Motor neuron (in vitro differentiated cells): ENCODE data around the gene RABGAP1L. TPM values are rescaled to one million over a fixed set of nuclear protein-coding genes. Genes with fewer than 3 reads are reported as not detected.
"Not testable (repeated sequence)": the region's sequence is repeated elsewhere in the genome, so short reads cannot be mapped to it uniquely, and the experiment has no call there.

Source experiments
- ATAC-seq, 8 experiments: fragments of 200-7000 bp; cut with Tn5 transposase; replicated peaks in 6 of 8; 2 replicates each; pipeline ENCODE4 v1.8.0; 2021; ENCODE audit warnings: mild to moderate bottlenecking in 8 of 8, moderate library complexity in 8 of 8
- H3K27ac ChIP-seq, 2 donors: fragments of 250-450 bp; sonication (Bioruptor Pico); 2 replicates each; pipeline ENCODE4 v1.9.0; 2021; ENCODE audit warnings: antibody characterized with exemption in 2 of 2, mild to moderate bottlenecking in 2 of 2, moderate library complexity in 1 of 2
- H3K4me1 ChIP-seq, 2 donors: fragments of 250-450 bp; sonication (Bioruptor Pico); replicated peaks in 1 of 2; 2 replicates each; pipeline ENCODE4 v1.6.1; 2021; ENCODE audit warnings: antibody characterized with exemption in 2 of 2, mild to moderate bottlenecking in 2 of 2, moderate library complexity in 1 of 2
- H3K4me3 ChIP-seq, 5 donors: fragments of 250-450 bp; sonication (Bioruptor Pico); 2 replicates each; pipeline ENCODE4 v1.9.0; 2021; ENCODE audit warnings: antibody characterized with exemption in 5 of 5, mild to moderate bottlenecking in 5 of 5, moderate library complexity in 4 of 5
- WGBS, 10 experiments: fragments of 450-650 bp; shearing (Covaris generic); methylation state at CpG; one replicate each; pipeline ENCODE4 v1.0.0; 2022; 5-methylcytosine and 5-hydroxymethylcytosine counted together
- in situ Hi-C, 9 experiments: fragments of 400-800 bp; cut with MboI; loops; one replicate each; pipeline ENCODE4 v1.15.0; 2021; ENCODE audit warnings: low sequenced_read_pairs in 9 of 9, low pct_unique_long_range_greater_than_20kb in 2 of 9; ENCODE audit not compliant: unreplicated experiment in 9 of 9
- total RNA-seq, 8 experiments: library from RNA; unstranded; fragments of 300-600 nt; gene quantifications; 2 replicates each; pipeline versions ENCODE4 v1.2.3 to v1.2.4, GENCODE V29; 2022

Gene RABGAP1L
- total RNA-seq, 8 experiments from 2014 or later = 22.0 to 60.3 (median 45.3) TPM

GRCh38 chr1:174639461-174639860 lies 480.1 kb downstream of the RABGAP1L start:
- 0 to 88% (median 76%) methylated on average over 1 of the region's 1 CpG; no CpG with 5 or more reads in 1 of the 10 experiments for WGBS, 10 experiments
- H3K27ac ChIP-seq = no peak overlapping the region
- no peak overlapping the region for H3K4me3 ChIP-seq
- peaks cover 0 to 3% of the 10 kb centered on the region in 2 donors for H3K4me1 ChIP-seq
- ATAC-seq = no peak
- in situ Hi-C loops = no loop called here

GRCh38 chr1:174640783-174641182 lies 481.5 kb downstream of the RABGAP1L start:
- in situ Hi-C loops = no loop called here
- 67 to 100% (median 100%) methylated on average over 1 of the region's 1 CpG; no CpG with 5 or more reads in 4 of the 10 experiments for WGBS, 10 experiments
- Histone ChIP-seq H3K4me3 (no peak overlapping the region), H3K4me1 (peaks cover 0 to 3% of the 10 kb centered on the region in 2 donors), H3K27ac (no peak overlapping the region)
- no peak for ATAC-seq

DNA sequence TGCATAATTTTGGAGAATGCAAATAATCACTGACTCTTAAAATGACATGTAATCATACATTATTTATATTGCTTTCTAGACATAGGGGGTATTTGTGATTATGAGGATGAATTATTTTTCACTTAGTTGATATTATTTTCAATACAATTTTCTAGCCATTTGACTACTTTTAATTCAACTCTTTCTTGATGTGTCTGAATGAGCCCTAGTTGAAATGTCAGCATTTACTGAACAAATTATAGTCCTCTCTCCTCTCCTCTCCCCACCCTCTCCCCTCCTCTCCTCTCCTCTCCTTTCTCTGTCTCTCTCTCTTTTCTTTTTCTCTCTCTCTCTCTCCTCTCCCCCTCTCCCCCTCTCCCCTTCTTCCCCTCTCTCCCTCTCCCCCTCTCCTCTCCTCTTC lies 483.1 kb downstream of the RABGAP1L start:
- H3K4me3 ChIP-seq = no peak overlapping the region
- in situ Hi-C loops = no loop called here
- ATAC-seq = no peak
- H3K27ac ChIP-seq = no peak overlapping the region
- peaks cover 0 to 3% of the 10 kb centered on the region in 2 donors for H3K4me1 ChIP-seq

DNA sequence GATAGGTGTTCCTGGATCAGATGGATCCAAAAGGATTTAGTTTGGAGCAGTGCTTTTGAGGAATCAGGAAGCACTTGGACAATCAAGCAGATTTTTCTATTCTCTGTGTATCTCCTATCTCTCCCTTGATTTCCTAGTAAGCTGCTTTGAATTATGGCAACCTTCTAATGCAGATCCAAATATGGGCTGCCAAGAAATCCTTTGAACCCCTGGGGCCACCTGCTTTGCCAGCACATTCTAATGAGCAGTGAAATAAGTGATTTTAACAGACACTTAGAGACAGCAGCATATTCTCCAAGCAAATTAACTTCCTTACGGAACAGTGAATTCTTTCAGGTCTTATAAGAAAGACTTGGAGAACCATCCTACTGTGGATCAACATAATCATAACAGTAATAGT lies 483.9 kb downstream of the RABGAP1L start:
- no peak for ATAC-seq
- in situ Hi-C loops = no loop called here
- 67 to 100% (median 100%) methylated on average over 1 of the region's 1 CpG; no CpG with 5 or more reads in 3 of the 10 experiments for WGBS, 10 experiments
- H3K4me1 ChIP-seq = peaks cover 0 to 3% of the 10 kb centered on the region in 2 donors
- no peak overlapping the region for H3K27ac ChIP-seq
- no peak overlapping the region for H3K4me3 ChIP-seq

DNA sequence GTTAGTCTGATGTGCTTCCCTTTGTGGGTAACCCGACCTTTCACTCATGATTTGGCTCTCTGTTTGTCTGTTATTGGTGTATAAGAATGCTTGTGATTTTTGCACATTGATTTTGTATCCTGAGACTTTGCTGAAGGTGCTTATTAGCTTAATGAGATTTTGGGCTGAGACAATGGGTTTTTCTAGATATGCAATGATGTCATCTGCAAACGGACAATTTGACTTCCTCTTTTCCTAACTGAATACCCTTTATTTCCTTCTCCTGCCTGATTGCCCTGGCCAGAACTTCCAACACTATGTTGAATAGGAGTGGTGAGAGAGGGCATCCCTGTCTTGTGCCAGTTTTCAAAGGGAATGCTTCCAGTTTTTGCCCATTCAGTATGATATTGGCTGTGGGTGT lies 490.3 kb downstream of the RABGAP1L start:
- ATAC-seq, in situ Hi-C loops, H3K4me3 ChIP-seq, H3K27ac ChIP-seq: not testable (repeated sequence)
- WGBS, 10 experiments = 33 to 88% (median 82%) methylated on average over 1 to 2 of the region's 2 CpGs; no CpG with 5 or more reads in 5 of the 10 experiments
- peaks cover 8 to 15% of the 10 kb centered on the region in 2 donors for H3K4me1 ChIP-seq

DNA sequence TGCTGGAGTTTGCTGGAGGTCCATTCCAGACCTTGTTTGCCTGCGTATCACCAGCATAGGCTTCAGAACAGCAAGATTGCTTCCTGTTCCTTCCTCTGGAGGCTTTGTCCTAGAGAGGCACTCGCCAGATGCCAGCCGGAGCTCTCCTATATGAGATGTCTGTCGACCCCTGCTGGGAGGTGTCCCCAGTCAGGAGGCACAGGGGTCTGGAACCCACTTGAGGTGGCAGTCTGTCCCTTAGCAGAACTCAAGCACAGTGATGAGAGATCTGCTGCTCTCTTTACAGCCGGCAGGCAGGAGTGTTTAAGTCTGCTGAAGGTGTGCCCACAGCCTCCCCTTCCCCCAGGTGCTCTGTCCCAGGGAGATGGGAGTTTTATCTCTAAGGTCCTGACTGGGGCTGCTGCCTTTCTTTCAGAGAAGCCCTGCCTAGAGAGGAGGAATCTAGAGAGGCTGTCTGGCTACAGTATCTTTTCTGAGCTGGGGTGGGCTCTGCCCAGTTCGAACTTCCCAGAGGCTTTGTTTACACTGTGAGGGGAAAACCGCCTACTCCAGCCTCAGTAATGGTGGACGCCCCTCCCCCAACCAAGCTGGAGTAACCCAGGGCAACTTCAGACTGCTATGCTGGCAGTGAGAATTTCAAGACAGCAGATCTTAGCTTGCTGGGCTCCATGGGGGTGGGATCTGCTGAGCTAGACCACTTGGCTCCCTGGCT lies 493.4 kb downstream of the RABGAP1L start:
- in situ Hi-C loops = no loop called here
- H3K4me3 ChIP-seq = no peak overlapping the region
- WGBS, 10 experiments = 0 to 93% (median 49%) methylated on average over 1 to 7 of the region's 8 CpGs; no CpG with 5 or more reads in 1 of the 10 experiments
- peak overlapping the region in 1 of 2 donors; percentile 66 for H3K27ac ChIP-seq
- ATAC-seq = peak in 5 of 8 experiments; percentile 47 to 91 (median 53)
- peaks cover 8 to 15% of the 10 kb centered on the region in 2 donors for H3K4me1 ChIP-seq

DNA sequence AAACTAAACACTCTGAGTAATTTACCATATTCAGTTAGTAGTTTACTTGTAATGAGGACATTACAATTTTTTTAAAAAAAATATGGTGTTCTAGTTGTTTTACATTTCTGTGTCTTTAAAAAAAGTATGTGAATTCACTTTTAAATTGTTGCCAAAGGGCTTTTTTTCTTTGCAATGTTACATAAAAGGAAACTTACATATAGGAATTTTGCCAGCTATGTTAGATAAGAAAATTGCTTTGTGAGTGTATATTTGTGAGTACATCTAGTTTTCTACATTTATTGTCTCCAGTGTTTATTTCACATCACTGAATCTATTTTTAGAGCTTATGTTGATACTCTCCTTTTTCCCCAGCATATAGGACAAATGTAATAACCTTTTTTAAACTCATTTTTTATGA lies 495.2 kb downstream of the RABGAP1L start:
- peaks cover 8 to 15% of the 10 kb centered on the region in 2 donors for H3K4me1 ChIP-seq
- no peak overlapping the region for H3K4me3 ChIP-seq
- ATAC-seq = no peak
- H3K27ac ChIP-seq = no peak overlapping the region
- in situ Hi-C loops = no loop called here

DNA sequence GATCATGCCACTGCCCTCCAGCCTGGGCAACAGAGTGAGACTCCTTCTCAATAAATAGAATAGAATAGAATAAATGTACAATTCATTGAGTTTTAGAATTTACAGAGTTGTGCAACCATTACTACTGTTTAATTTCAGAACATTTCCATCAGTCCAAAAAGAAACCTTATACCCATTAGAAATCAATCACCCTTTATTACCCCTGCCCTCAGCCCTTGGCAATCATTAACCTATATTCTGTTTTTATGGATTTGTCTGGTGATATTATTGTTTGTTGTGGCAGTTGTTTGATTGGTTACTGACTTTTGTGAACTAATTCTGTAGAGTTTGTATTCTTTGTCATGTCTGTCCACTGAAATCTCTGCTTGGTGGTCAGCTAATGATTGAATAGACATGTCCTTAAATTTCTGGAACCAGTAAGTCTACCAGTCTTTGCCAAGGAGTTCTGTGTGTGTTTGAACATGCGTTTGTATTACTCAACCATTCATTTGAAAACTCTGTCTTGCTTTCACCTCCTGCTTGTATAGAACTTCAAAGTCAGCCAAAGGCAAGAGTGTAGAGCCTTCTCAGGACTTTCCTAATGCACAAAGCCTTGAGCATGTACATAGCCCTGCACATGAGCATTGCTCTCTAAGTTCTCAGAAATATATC lies 497.2 kb downstream of the RABGAP1L start:
- Histone ChIP-seq H3K4me3 (no peak overlapping the region), H3K27ac (no peak overlapping the region), H3K4me1 (peaks cover 8 to 15% of the 10 kb centered on the region in 2 donors)
- ATAC-seq = no peak
- in situ Hi-C loops = no loop called here
- 33 to 100% (median 80%) methylated on average over 1 of the region's 1 CpG; no CpG with 5 or more reads in 1 of the 10 experiments for WGBS, 10 experiments

DNA sequence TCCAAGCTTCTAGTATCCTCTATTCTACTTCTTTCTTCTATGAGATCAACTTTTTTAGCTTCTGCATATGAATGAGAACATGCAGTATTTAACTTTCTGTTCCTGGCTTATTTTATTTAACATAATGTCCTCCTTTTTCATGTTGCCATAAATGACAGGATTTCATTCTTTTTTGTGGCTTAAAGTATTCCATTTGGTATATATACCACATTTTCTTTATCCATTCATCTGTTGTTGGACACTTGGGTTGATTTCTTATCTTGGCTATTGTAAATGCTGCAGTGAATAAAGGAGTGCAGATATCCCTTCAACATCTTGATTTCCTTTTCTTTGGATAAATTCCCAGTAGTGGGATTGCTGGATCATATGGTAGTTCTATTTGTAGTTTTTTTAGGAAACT lies 498.1 kb downstream of the RABGAP1L start:
- in situ Hi-C loops = no loop called here
- Histone ChIP-seq H3K4me1 (peaks cover 8 to 12% of the 10 kb centered on the region in 2 donors), H3K27ac (no peak overlapping the region), H3K4me3 (no peak overlapping the region)
- ATAC-seq = no peak

DNA sequence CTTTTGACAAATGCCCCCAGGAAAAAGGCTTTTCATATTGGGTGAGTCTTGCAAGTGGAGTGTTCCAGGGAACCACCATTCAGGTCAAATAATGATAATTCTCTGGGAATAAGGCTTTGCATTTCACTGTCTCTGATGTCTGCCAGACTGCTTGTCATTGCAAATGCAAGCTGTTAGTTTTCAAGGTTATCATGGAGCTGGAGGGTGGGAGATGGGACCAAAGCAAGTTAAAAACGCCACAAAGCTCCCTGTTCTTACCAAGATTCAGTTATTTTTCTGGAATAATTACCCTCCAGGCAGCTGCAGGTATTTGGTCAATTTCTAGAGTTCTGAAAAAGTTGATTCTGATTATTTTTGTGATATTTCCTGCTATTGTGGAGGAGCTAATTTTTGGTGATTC lies 498.6 kb downstream of the RABGAP1L start:
- peaks cover 3 to 7% of the 10 kb centered on the region in 2 donors for H3K4me1 ChIP-seq
- WGBS, 10 experiments = 0 to 56% (median 33%) methylated on average over 1 of the region's 1 CpG; no CpG with 5 or more reads in 2 of the 10 experiments
- H3K27ac ChIP-seq = no peak overlapping the region
- H3K4me3 ChIP-seq = no peak overlapping the region
- no peak for ATAC-seq
- in situ Hi-C loops = no loop called here

- in situ Hi-C loops = no loop called here
- Histone ChIP-seq H3K4me1 (no peaks in the 10 kb centered on the region), H3K4me3 (no peak overlapping the region), H3K27ac (no peak overlapping the region)
- WGBS, 10 experiments = 50 to 100% (median 84%) methylated on average over 1 to 3 of the region's 3 CpGs; no CpG with 5 or more reads in 1 of the 10 experiments
- no peak for ATAC-seq
These were observed 500.5 kb downstream of the RABGAP1L start for GRCh38 chr1:174659823-174660222.

GRCh38 chr1:174660476-174660875 lies 501.2 kb downstream of the RABGAP1L start:
- Histone ChIP-seq H3K4me3 (no peak overlapping the region), H3K27ac (no peak overlapping the region), H3K4me1 (no peaks in the 10 kb centered on the region)
- 83 to 100% (median 93%) methylated on average over 1 of the region's 1 CpG; no CpG with 5 or more reads in 3 of the 10 experiments for WGBS, 10 experiments
- ATAC-seq = no peak
- in situ Hi-C loops = no loop called here

DNA sequence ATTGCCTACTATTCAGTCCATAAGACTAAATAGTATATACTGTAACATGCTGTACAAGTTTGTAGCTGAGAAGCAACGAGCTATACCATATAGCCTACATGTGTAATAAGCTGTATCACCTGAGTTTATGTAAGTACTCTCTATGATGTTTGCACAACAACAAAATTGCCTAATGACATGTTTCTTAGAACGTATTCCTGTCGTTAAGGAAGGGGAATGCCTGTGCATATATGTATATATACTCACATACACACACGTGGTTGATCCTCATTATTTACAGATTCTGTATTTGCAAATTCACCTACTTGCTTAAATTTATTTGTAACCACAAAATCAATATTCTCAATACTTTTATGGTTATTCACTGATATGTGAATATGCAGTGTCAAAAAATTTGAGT lies 504.0 kb downstream of the RABGAP1L start:
- no peaks in the 10 kb centered on the region for H3K4me1 ChIP-seq
- in situ Hi-C loops = no loop called here
- peak in 3 of 8 experiments; percentile 19 to 66 (median 57) for ATAC-seq
- no peak overlapping the region for H3K27ac ChIP-seq
- 0 to 92% (median 76%) methylated on average over 1 to 4 of the region's 4 CpGs for WGBS, 10 experiments
- no peak overlapping the region for H3K4me3 ChIP-seq
